Right ventricle myocardium superior (tissue), 1 donor: ENCODE data around the gene PIGL. TPM values are rescaled to one million over a fixed set of nuclear protein-coding genes. Genes with fewer than 3 reads are reported as not detected.
A peak's percentile ranks its signal among the peaks of the same experiment; 100 is the strongest.
"Not testable (repeated sequence)": the region's sequence is repeated elsewhere in the genome, so short reads cannot be mapped to it uniquely, and the experiment has no call there.

Source experiments
- ATAC-seq: fragments of 200-7000 bp; cut with Tn5 transposase; one replicate; pipeline ENCODE4 v1.9.1; 2020; ENCODE audit warnings: mild to moderate bottlenecking; ENCODE audit not compliant: poor library complexity
- DNase-seq: peaks from one replicate; pipeline ENCODE4 v3.0.0-alpha.2; 2020
- intact Hi-C: fragments of 100-400 bp; cut with DNase I; formaldehyde crosslinking; loops from one replicate; pipeline ENCODE4 v1.11.2; 2022
- total RNA-seq: library from RNA; stranded (reverse); fragmentation: NEBNext Ultra II Directional; extraction: Animal tissue kit (Norgen Biotek cat#: 25700); gene quantifications from one replicate; pipeline ENCODE4 v1.2.1, GENCODE V29; 2021
- donor health status: DM: no; HTN: yes; CAD: no; lungs with severe emphysema.

PIGL gene
- total RNA-seq, 1 donor from 2014 or later, result 8.2 TPM

GRCh38 chr17:16215273-16215964 lies 1.6 kb upstream of the PIGL start, which contains the start of gene NCOR1:
Gene NCOR1 (minus strand): TSS chr17:16215534. CDS start chr17:16194569, 20,965 bp downstream.
- intact Hi-C loops, result no loop called here
- DNase-seq (peak; percentile 96), ATAC-seq (peak; percentile 97)

- intact Hi-C loops, result no loop called here
- DNase-seq, result peak; percentile 65
- peak; percentile 15 for ATAC-seq
Observed at GRCh38 chr17:16215965-16216316, 1.1 kb upstream of the PIGL start.

- intact Hi-C loops, result not testable (repeated sequence)
Observed at GRCh38 chr17:16216341-16217001, 539 bp upstream of the PIGL start.

GRCh38 chr17:16222406-16222805 lies 5.4 kb downstream of the PIGL start:
- ATAC-seq (no peak), DNase-seq (no peak)
- intact Hi-C loops, result no loop called here

More at GRCh38 chr17:16216341-16217001, 539 bp upstream of the PIGL start:
- not testable (repeated sequence) for ATAC-seq, DNase-seq

- DNase-seq, ATAC-seq, intact Hi-C loops: not testable (repeated sequence)
Observed at GRCh38 chr17:16229912-16230561, 13.0 kb downstream of the PIGL start.

GRCh38 chr17:16232391-16232790 lies 15.4 kb downstream of the PIGL start:
- DNase-seq (no peak), ATAC-seq (no peak)
- intact Hi-C loops, result no loop called here

GRCh38 chr17:16239931-16240330 lies 22.9 kb downstream of the PIGL start:
- intact Hi-C loops, result no loop called here

GRCh38 chr17:16241906-16242399 lies 24.9 kb downstream of the PIGL start:
- intact Hi-C loops, result no loop called here
- ATAC-seq (no peak), DNase-seq (no peak)

More at GRCh38 chr17:16239931-16240330, 22.9 kb downstream of the PIGL start:
- DNase-seq, result no peak
- no peak for ATAC-seq

GRCh38 chr17:16243385-16243784 lies 26.4 kb downstream of the PIGL start:
- intact Hi-C loops, result no loop called here
- DNase-seq (no peak), ATAC-seq (no peak)

GRCh38 chr17:16243801-16244567 lies 27.0 kb downstream of the PIGL start:
- intact Hi-C loops, result no loop called here
- no peak for DNase-seq
- ATAC-seq, result no peak

GRCh38 chr17:16247586-16247984 lies 30.6 kb downstream of the PIGL start:
- ATAC-seq (no peak), DNase-seq (no peak)
- intact Hi-C loops, result no loop called here

- ATAC-seq, result no peak
- intact Hi-C loops, result no loop called here
- no peak for DNase-seq
Observed at GRCh38 chr17:16250635-16251034, 33.6 kb downstream of the PIGL start.

- intact Hi-C loops, result no loop called here
- no peak for DNase-seq
- ATAC-seq, result no peak
Observed at GRCh38 chr17:16251043-16251442, 34.0 kb downstream of the PIGL start.

GRCh38 chr17:16251556-16251955 lies 34.5 kb downstream of the PIGL start:
- ATAC-seq, result no peak
- intact Hi-C loops, result no loop called here
- DNase-seq, result no peak

- intact Hi-C loops, result no loop called here
- ATAC-seq, result no peak
Observed at GRCh38 chr17:16254773-16255400, 37.9 kb downstream of the PIGL start.

GRCh38 chr17:16255481-16255921 lies 38.5 kb downstream of the PIGL start:
- peak; percentile 87 for ATAC-seq
- intact Hi-C loops, result no loop called here
- DNase-seq, result peak; percentile 80

More at GRCh38 chr17:16254773-16255400, 37.9 kb downstream of the PIGL start:
- no peak for DNase-seq

GRCh38 chr17:16258901-16259300 lies 41.9 kb downstream of the PIGL start:
- intact Hi-C loops, result no loop called here
- DNase-seq (no peak), ATAC-seq (no peak)

GRCh38 chr17:16259926-16260325 lies 42.9 kb downstream of the PIGL start:
- ATAC-seq (no peak), DNase-seq (peak; percentile 39)
- intact Hi-C loops, result no loop called here
